Measurements from ENCODE around the gene ARHGEF26. TPM values are rescaled to one million over a fixed set of nuclear protein-coding genes. Genes with fewer than 3 reads are reported as not detected.

ARHGEF26 gene
- total RNA-seq, 1 experiment from 2014 or later = 5.4 TPM

DNA sequence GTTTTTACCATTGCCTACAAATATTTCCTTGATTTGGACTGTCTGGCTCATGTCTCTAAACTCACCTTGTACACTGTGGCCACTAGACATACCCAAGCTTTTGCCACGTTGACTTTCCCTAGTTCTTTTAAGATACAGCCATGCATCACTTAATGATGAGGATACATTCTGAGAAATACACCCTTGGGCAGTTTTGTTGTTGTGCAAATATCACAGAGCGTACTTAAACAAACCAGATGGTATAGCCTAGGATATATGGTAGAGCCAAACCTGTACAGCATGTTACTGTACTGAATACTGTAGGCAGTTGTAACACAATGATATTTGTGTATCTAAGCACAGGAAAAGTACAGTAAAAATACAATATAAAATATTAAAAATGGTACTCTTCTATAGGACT, 5.5 kb downstream of the ARHGEF26 start:
- Histone ChIP-seq H3K36me3 (replicated peaks; ENCODE audit: control insufficient read depth, insufficient read depth, low read length) (no peaks in the 10 kb centered on the region; the same call in none of the 2 replicates), H3K4me3 (ENCODE audit: insufficient read depth, low read depth, low read length) (no peak overlapping the region), H3K27me3 (ENCODE audit: control insufficient read depth, insufficient read depth, low read length) (peaks cover 20% of the 10 kb centered on the region)
- no peak for DNase-seq

DNA sequence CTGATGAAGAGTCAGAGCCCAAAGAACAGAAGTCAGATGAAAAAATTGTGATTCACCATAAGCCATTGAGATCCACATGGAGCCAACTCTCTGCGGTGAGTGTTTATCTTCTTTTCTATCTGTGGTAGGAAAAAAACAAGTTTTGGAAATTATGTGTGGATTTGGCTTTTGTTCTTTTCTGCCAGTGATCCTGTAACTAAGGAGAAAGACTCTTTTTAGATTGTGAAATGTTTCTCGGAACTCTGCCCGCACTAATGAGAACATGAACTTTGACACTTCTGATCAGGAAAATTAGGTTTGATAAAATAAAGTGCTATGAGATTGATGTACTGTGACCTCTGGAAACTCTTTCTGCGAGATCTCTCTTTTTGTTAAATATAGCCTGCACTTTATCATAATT, 8.4 kb downstream of the ARHGEF26 start:
- Histone ChIP-seq H3K4me3 (ENCODE audit: insufficient read depth, low read depth, low read length) (no peak overlapping the region), H3K36me3 (replicated peaks; ENCODE audit: control insufficient read depth, insufficient read depth, low read length) (no peaks in the 10 kb centered on the region; the same call in none of the 2 replicates), H3K27me3 (ENCODE audit: control insufficient read depth, insufficient read depth, low read length) (no peaks in the 10 kb centered on the region)
- DNase-seq = no peak

DNA sequence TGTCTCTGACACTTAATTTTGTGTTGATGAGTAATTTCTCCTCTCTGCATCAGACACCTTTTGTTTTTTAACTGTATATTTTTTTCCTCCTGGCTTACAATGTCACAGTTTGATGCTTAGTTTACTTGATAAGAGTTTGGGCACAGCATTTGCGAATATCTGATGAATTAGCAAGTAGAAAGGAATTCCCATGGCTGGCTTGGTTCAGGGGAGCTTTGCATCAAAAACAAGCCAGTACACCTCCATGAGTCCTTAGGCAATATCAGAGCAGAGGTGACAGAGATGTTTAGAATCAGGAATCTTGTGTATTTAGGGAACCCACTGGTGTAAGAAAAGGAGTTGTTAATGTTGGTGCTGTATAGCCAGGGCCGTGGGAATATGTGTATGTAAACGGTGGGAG, 9.3 kb downstream of the ARHGEF26 start:
- H3K36me3 ChIP-seq (replicated peaks; ENCODE audit: control insufficient read depth, insufficient read depth, low read length) = no peaks in the 10 kb centered on the region; the same call in none of the 2 replicates
- no peak overlapping the region for H3K4me3 ChIP-seq (ENCODE audit: insufficient read depth, low read depth, low read length)
- no peak for DNase-seq
- H3K27me3 ChIP-seq (ENCODE audit: control insufficient read depth, insufficient read depth, low read length) = no peaks in the 10 kb centered on the region

DNA sequence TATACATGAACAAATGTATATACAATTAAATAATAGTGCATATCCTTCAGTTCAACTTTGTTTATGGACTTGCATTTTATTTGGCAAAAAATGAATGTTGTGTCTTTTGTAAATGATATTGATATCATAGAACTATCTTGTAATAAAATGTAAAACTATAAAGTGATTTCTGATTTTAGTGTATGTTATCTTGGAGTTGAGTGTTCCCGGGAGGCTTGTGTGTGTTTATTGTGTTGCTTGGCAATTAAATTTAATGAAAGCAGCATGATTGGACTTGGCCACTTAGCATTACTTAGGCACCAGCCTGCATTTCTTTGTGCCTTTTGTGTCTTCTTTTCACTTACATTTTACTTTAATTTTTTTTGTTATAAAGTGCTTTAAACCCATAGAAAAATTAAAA, 10.6 kb downstream of the ARHGEF26 start:
- no peaks in the 10 kb centered on the region; the same call in none of the 2 replicates for H3K36me3 ChIP-seq (replicated peaks; ENCODE audit: control insufficient read depth, insufficient read depth, low read length)
- DNase-seq = no peak

DNA sequence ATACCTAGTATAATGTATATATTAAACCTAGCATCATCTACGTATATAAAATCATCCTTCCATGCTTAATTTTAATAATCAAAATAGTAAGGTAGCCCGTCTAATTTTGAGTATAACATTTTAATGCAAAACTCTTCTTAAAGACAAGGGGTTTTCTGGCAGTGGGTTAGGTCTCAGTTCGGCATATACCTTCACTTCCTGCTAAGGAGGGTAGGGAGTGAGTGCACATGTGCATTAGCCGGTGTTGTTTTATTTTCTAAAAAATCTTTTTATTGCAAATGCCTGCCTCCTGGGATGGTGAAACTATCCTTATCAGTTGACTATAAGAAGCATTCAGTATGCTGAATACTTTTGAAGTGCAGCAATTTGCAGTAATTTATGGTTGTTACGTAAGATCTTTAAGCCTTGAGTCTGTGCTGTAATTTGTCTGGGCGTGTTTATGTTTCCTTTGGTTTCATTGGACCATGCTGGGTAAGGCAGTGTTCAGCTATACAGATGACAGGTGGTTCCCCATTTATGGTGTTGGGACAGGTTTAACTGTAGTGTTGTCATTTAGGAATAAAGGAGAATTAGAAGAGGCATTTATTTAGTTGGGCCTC, 11.7 kb downstream of the ARHGEF26 start:
- H3K36me3 ChIP-seq (replicated peaks; ENCODE audit: control insufficient read depth, insufficient read depth, low read length) = no peaks in the 10 kb centered on the region; the same call in 1 of the 2 replicates
- no peak overlapping the region for H3K4me3 ChIP-seq (ENCODE audit: insufficient read depth, low read depth, low read length)
- H3K27me3 ChIP-seq (ENCODE audit: control insufficient read depth, insufficient read depth, low read length) = no peaks in the 10 kb centered on the region
- DNase-seq = no peak

More for the DNA sequence above, 10.6 kb downstream of the ARHGEF26 start:
- H3K4me3 ChIP-seq (ENCODE audit: insufficient read depth, low read depth, low read length) = no peak overlapping the region
- H3K27me3 ChIP-seq (ENCODE audit: control insufficient read depth, insufficient read depth, low read length) = no peaks in the 10 kb centered on the region

DNA sequence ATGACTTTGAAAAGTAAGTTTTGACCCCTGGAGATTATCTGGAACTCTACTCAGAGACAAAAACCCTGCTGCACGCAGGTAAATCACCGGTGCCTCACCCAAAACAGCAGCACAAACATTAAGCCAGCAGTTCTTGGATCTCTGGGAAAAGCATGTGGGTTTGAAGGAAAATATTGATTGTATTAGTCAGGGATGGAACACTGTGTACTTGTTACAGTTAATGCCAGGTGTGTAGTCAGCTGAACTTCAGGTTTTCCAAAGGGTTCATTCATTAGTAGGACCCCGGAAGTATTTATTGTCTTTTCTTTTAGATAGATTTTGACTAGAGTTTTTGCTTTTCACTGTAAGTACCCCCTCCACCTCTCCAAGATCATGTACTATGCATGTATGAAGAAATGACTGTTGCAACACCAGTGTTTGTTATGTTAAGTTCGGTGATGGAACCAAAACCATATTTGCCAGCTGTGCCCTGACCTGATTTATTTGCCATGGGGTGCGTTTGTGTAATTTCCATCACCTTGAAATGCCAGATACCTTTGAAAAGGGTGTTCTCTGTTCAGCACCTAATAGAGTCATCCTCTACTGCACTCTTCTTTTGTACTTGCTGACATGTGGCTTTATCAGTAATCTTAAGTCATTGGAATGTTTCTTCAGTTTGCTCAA, 14.5 kb downstream of the ARHGEF26 start:
- no peak for DNase-seq
- no peaks in the 10 kb centered on the region for H3K27me3 ChIP-seq (ENCODE audit: control insufficient read depth, insufficient read depth, low read length)
- H3K4me3 ChIP-seq (ENCODE audit: insufficient read depth, low read depth, low read length) = no peak overlapping the region

DNA sequence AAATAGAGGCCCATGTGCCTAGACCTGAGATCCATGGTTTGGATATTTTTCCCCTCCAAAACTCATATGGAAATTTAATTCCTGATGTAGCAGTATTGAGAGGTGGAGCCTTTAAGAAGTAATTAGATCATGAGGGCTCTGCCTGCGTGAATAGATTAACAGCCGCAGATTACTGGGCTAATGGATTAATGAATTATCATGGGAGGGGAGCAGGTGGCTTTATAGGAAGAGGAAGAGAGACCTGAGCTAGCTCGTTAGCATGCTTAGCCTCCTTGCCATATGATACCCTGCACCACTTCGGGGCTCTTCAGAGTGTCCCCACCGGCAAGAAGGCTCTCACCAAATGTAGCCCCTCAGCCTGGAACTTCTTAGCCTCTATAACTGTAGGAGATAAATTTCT, 15.8 kb downstream of the ARHGEF26 start:
- Histone ChIP-seq H3K36me3 (replicated peaks; ENCODE audit: control insufficient read depth, insufficient read depth, low read length) (no peaks in the 10 kb centered on the region), H3K27me3 (ENCODE audit: control insufficient read depth, insufficient read depth, low read length) (no peaks in the 10 kb centered on the region), H3K4me3 (ENCODE audit: insufficient read depth, low read depth, low read length) (no peak overlapping the region)
- no peak for DNase-seq

More for the DNA sequence above, 14.5 kb downstream of the ARHGEF26 start:
- no peaks in the 10 kb centered on the region for H3K36me3 ChIP-seq (replicated peaks; ENCODE audit: control insufficient read depth, insufficient read depth, low read length)

DNA sequence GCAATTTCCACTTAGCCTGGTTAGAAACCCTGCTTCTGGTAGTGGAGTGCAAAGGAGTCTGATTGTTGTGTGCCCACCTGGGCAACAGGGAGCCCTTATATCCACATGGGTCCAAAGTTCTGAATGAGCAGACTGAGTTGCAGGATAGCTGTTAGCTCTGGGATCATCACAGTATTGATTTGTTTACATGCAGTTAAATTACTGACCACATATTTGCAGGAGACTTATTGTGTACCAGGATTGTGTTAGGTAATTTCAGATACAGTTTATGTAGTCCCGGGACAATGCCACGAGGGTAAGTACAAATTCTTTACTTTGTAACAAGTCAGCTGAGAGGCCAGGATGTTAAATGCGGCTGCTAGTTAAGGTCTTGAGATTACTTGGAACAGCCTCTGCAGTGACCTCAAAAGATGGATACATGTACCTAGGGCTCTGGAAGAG, 18.8 kb downstream of the ARHGEF26 start:
- H3K4me3 ChIP-seq (ENCODE audit: insufficient read depth, low read depth, low read length) = no peak overlapping the region
- H3K36me3 ChIP-seq (replicated peaks; ENCODE audit: control insufficient read depth, insufficient read depth, low read length) = no peaks in the 10 kb centered on the region
- no peak for DNase-seq
- no peaks in the 10 kb centered on the region for H3K27me3 ChIP-seq (ENCODE audit: control insufficient read depth, insufficient read depth, low read length)

DNA sequence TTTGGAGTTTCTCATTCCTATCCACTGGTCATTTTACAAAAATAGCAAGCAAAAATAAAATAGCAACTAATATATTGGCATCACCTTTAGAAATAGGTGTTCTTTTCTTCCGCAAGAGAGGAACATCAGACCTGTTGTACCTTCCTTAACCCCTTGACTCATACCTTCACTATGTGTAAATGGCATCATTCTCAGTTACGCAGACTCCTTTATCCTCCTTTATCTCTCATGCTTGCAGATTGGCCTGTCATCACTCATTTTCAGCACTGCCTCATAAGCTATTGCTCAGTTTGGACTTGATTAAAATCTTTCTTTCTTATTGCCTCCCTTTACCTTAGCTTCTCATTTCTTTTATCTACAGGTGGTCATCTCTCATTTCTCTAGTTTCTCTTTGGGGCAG, 21.4 kb downstream of the ARHGEF26 start:
- DNase-seq = no peak

DNA sequence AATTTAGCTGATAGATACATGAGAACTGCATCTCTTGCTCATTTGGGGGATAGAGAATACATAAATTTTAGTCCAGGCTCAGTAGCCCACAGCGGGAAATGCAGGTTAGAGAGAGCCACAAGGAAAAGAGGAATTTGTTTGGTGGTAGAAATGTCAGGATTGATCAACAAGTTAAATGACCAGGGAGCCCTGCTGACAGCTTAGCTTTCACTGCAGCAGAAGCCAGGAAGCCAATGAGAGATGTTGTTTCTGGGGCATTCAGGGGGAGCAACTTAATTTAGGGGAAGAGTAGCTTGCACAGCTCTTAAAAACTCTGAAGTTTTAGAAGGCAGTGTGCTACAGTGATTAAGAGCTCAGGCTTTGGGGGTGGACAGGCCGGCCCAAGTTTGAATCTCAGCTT, 22.7 kb downstream of the ARHGEF26 start:
- no peak overlapping the region for H3K4me3 ChIP-seq (ENCODE audit: insufficient read depth, low read depth, low read length)
- H3K27me3 ChIP-seq (ENCODE audit: control insufficient read depth, insufficient read depth, low read length) = no peaks in the 10 kb centered on the region
- no peaks in the 10 kb centered on the region for H3K36me3 ChIP-seq (replicated peaks; ENCODE audit: control insufficient read depth, insufficient read depth, low read length)
- peak; percentile 14 for DNase-seq

More for the DNA sequence above, 21.4 kb downstream of the ARHGEF26 start:
- H3K4me3 ChIP-seq (ENCODE audit: insufficient read depth, low read depth, low read length) = no peak overlapping the region
- H3K27me3 ChIP-seq (ENCODE audit: control insufficient read depth, insufficient read depth, low read length) = no peaks in the 10 kb centered on the region
- no peaks in the 10 kb centered on the region for H3K36me3 ChIP-seq (replicated peaks; ENCODE audit: control insufficient read depth, insufficient read depth, low read length)

DNA sequence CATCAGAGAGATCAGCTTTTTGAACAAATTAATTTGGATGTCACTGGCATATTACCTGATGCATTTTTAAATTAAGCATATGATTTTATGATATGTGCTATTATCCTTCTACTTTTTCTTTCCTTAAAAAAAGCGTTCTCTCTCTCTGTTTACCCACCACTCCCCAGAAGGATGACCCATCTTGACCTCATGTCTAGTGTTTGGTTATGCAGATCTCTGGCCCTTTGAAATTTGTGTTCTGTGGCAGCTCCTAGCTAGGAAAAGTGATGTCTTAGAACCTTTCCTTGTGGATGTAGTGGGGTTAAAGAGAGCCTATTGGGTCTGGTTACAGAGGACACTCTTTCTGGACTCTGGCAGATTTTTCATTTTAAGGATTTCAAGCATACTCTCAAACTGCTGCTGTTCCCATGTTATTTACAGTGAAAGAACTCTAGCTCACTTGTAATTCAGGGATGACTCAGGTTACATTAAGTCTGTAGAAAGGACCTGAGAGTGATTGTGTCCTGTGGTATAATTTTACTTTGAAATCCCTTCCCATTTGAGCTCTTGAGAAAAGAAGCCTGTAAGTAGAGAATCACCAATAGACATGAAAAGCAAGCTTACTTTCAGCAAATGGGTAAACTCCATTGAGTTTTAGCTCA, 23.8 kb downstream of the ARHGEF26 start:
- no peak for DNase-seq
- Histone ChIP-seq H3K27me3 (ENCODE audit: control insufficient read depth, insufficient read depth, low read length) (no peaks in the 10 kb centered on the region), H3K36me3 (replicated peaks; ENCODE audit: control insufficient read depth, insufficient read depth, low read length) (no peaks in the 10 kb centered on the region), H3K4me3 (ENCODE audit: insufficient read depth, low read depth, low read length) (no peak overlapping the region)

DNA sequence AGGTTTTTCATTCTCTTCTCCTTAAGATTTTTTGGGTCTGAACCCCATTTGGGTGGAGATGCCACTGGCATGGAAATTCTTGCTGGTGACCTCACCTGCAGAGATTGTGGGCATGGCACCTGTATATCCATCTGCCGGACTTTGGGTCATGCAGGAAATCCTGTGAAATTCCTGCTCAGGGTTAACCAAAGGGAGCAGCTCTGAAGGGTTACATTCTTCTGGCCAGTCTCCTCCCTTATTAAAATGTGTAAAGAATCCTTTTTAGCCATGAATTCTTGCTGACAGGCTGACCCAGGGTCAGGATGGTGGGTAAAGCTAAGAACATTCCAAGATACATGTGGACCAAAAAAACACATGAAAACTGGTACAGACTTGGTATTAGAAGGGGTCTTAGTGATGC, 27.4 kb downstream of the ARHGEF26 start:
- H3K4me3 ChIP-seq (ENCODE audit: insufficient read depth, low read depth, low read length) = no peak overlapping the region
- H3K27me3 ChIP-seq (ENCODE audit: control insufficient read depth, insufficient read depth, low read length) = no peaks in the 10 kb centered on the region
- DNase-seq = no peak
- H3K36me3 ChIP-seq (replicated peaks; ENCODE audit: control insufficient read depth, insufficient read depth, low read length) = no peaks in the 10 kb centered on the region

DNA sequence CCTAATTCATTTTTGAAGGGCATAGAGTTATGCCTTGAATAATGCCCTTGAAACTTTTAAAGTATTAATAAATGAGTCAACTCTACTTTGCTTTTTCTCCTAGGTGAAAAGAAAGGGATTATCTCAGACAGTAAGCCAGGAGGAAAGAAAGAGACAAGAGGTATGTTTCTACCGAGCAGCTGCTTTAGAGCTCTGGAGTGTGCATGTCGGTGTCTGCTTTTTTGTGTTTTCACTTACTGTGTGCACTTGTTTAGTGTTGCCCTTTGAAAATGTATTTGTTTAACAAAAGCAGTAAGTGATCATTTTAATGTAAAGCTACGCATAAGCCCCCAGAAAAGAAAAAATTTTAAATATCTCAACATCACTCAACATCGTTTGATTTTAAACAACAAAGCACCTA, 28.1 kb downstream of the ARHGEF26 start:
- Histone ChIP-seq H3K27me3 (ENCODE audit: control insufficient read depth, insufficient read depth, low read length) (no peaks in the 10 kb centered on the region), H3K36me3 (replicated peaks; ENCODE audit: control insufficient read depth, insufficient read depth, low read length) (no peaks in the 10 kb centered on the region), H3K4me3 (ENCODE audit: insufficient read depth, low read depth, low read length) (no peak overlapping the region)
- no peak for DNase-seq

DNA sequence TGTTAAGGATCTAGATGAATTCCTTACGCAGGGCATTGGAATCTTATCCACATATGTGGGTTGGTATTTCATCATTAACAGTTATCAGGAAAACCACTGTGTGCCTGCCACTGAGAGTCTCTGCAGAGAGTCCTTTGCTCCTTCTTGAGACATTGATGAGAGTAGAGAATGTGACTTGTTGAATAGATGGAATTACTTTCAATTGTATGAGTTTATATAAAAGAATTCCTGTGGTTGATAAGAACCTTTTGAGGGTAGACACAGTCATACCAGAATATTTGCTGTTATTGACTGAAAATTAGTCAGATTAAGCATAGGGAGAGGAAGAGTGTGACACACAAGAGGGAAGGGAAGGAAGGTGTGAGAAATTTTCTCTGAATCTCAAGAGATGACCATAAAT, 30.8 kb downstream of the ARHGEF26 start:
- Histone ChIP-seq H3K27me3 (ENCODE audit: control insufficient read depth, insufficient read depth, low read length) (no peaks in the 10 kb centered on the region), H3K4me3 (ENCODE audit: insufficient read depth, low read depth, low read length) (no peak overlapping the region), H3K36me3 (replicated peaks; ENCODE audit: control insufficient read depth, insufficient read depth, low read length) (no peaks in the 10 kb centered on the region)
- no peak for DNase-seq

DNA sequence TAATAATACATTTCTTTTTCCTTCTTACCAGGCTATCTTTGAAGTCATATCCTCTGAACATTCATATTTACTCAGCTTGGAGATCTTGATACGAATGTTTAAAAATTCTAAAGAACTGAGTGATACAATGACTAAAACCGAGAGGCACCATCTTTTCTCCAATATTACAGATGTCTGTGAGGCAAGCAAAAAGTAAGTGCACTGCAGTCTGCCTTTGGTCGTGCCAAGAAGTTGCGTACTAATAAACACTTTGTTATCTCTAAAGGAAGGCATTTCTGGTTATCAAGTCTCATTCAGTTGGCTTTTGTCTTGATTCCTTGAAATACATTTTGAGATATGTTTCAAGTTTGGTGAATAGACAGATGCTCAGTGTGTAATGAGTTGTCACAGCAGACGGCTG, 31.6 kb downstream of the ARHGEF26 start:
- H3K36me3 ChIP-seq (replicated peaks; ENCODE audit: control insufficient read depth, insufficient read depth, low read length) = no peaks in the 10 kb centered on the region
- no peaks in the 10 kb centered on the region for H3K27me3 ChIP-seq (ENCODE audit: control insufficient read depth, insufficient read depth, low read length)
- no peak overlapping the region for H3K4me3 ChIP-seq (ENCODE audit: insufficient read depth, low read depth, low read length)
- DNase-seq = no peak

Data from H7 (cell line).